Pancreas (tissue), 10 donors: Measurements from ENCODE around the gene HNMT. TPM values are rescaled to one million over a fixed set of nuclear protein-coding genes. Genes with fewer than 3 reads are reported as not detected.

ENCODE experiments used
- ATAC-seq, 4 donors: fragments of 200-7000 bp; cut with Tn5 transposase; one replicate each; pipeline versions ENCODE4 v1.8.0 to v1.9.1; 2020; ENCODE audit warnings: mild to moderate bottlenecking in 4 of 4, moderate library complexity in 4 of 4
- DNase-seq, 6 donors: peaks; one replicate each; pipeline ENCODE4 v3.0.0-alpha.2; 2020
- FAIRE-seq: peaks from 2 replicates; lab custom pipeline; 2012; peaks lifted over from hg19 to GRCh38; lab: Jason Lieb, UNC
- H3K27ac ChIP-seq, 4 donors: fragments of 200-600 bp; sonication (generic); 1 replicate in 3 of 4; 2 replicates in 1 of 4; pipeline versions ENCODE4 v1.5.0 to v1.8.0; 2020
- H3K27me3 ChIP-seq, 4 donors: fragments of 200-600 bp; one replicate each; pipeline ENCODE4 v1.8.0; 2021
- H3K36me3 ChIP-seq, 3 donors: fragments of 200-600 bp; sonication (generic) in 1 of 3; one replicate each; pipeline versions ENCODE4 v1.5.0 to v1.8.0; 2020 to 2021
- H3K4me1 ChIP-seq, 3 donors: fragments of 200-600 bp; one replicate each; pipeline ENCODE4 v1.8.0; 2021
- H3K4me3 ChIP-seq, 4 donors: fragments of 200-600 bp; sonication (generic) in 2 of 4; one replicate each; pipeline versions ENCODE4 v1.5.0 to v1.8.0; 2020 to 2021
- H3K9me3 ChIP-seq, 4 donors: fragments of 200-600 bp; one replicate each; pipeline ENCODE4 v1.8.0; 2021
- WGBS, 2 donors: extraction: QIAGEN DNeasy Blood & Tissue Kit; methylation state at CpG; one replicate each; pipeline ENCODE4 v1.1.7; 2013; 5-methylcytosine and 5-hydroxymethylcytosine counted together
- intact Hi-C, 3 donors: fragments of 100-400 bp; cut with DNase I; formaldehyde crosslinking; loops; one replicate each; pipeline versions ENCODE4 v1.11.1 to v1.14.2; 2022
- polyA plus RNA-seq, 2 donors: library from polyadenylated mRNA; stranded (reverse); fragments of 200-250 nt; gene quantifications; one replicate each; pipeline ENCODE4 v1.2.3, GENCODE V29; 2013
- total RNA-seq, 6 donors: library from RNA; stranded (reverse); fragmentation: NEBNext Ultra II Directional in 4 of 6; extraction: Animal tissue kit (Norgen Biotek cat#: 25700) in 4 of 6; gene quantifications; one replicate each; pipeline versions ENCODE4 v1.2.1 to v1.2.4, GENCODE V29; 2021 to 2023
- TF ChIP-seq, protein P1 (sequence below), 4 donors: fragments of 200-600 bp; sonication (generic) in 3 of 4; IDR thresholded peaks; one replicate each; pipeline versions ENCODE4 v1.5.0 to v1.8.0; 2021; ENCODE audit warnings: antibody characterized with exemption in 4 of 4
- donor health status: healthy with polysubstance abuse.
- donor health status: DM: no; HTN: no; CAD: no; lungs with moderate emphysema.
- donor health status: DM: no; HTN: no; CAD: no.
- donor health status: control.
- donor health status: control.
- donor health status: Bipolar disorder and iron deficiency.
- donor health status: DM: yes; HTN: yes; CAD: no.
- donor health status: DM: no; HTN: no; CAD: no.
- donor health status: DM: no; HTN: no; CAD: no.
- donor health status: DM: yes; HTN: yes; CAD: no.

The HNMT gene
- total and polyA plus RNA-seq, 8 donors = 14.8 to 44.6 (median 25.1) TPM

- Histone ChIP-seq H3K4me3 (no peak overlapping the region), H3K36me3 (peaks cover 0 to 16% (median 5%) of the 10 kb centered on the region in 3 donors), H3K9me3 (no peaks in the 10 kb centered on the region), H3K27ac (no peak overlapping the region), H3K4me1 (no peaks in the 10 kb centered on the region), H3K27me3 (no peaks in the 10 kb centered on the region)
- FAIRE-seq (no peak), ATAC-seq (no peak), DNase-seq (no peak)
- WGBS, 2 donors = 66 to 74% methylated on average over 1 of the region's 1 CpG
- TF ChIP-seq, protein P1, sequence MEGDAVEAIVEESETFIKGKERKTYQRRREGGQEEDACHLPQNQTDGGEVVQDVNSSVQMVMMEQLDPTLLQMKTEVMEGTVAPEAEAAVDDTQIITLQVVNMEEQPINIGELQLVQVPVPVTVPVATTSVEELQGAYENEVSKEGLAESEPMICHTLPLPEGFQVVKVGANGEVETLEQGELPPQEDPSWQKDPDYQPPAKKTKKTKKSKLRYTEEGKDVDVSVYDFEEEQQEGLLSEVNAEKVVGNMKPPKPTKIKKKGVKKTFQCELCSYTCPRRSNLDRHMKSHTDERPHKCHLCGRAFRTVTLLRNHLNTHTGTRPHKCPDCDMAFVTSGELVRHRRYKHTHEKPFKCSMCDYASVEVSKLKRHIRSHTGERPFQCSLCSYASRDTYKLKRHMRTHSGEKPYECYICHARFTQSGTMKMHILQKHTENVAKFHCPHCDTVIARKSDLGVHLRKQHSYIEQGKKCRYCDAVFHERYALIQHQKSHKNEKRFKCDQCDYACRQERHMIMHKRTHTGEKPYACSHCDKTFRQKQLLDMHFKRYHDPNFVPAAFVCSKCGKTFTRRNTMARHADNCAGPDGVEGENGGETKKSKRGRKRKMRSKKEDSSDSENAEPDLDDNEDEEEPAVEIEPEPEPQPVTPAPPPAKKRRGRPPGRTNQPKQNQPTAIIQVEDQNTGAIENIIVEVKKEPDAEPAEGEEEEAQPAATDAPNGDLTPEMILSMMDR (IDR thresholded peaks at IDR 0.05) = no peak
- intact Hi-C loops = no loop called here
Observed at GRCh38 chr2:138003411-138003810, 39.1 kb downstream of the HNMT start.

DNA sequence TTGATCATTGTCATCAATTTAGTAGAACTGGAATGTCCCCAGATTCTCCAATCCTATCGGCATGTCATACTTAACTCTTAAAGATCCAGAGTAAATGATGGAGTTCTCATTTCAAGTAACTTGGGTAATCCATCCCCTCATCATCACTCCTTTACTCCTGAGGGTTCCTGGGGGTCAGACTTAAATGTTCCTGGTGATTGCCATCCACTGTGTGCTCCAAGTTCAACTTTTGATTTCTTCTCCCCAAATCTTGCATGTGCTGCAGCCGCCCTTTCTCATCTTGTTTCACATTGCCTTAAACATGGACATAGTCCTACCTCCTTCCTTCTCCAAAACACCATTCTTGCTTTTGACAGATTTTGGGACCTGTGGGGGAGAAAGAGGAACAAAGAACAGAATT is 43.2 kb downstream of the HNMT start:
- Histone ChIP-seq H3K27me3 (no peaks in the 10 kb centered on the region), H3K4me3 (no peak overlapping the region), H3K27ac (no peak overlapping the region), H3K9me3 (no peaks in the 10 kb centered on the region), H3K4me1 (no peaks in the 10 kb centered on the region), H3K36me3 (peaks cover 0 to 16% (median 3%) of the 10 kb centered on the region in 3 donors)
- WGBS, 2 donors = 90 to 93% methylated on average over 2 of the region's 2 CpGs
- DNase-seq = no peak
- FAIRE-seq = no peak
- TF ChIP-seq, protein P1 (IDR thresholded peaks at IDR 0.05) = no peak
- intact Hi-C loops = no loop called here
- ATAC-seq = no peak

GRCh38 chr2:138009622-138010021 is 45.3 kb downstream of the HNMT start:
- Histone ChIP-seq H3K4me3 (no peak overlapping the region), H3K27ac (no peak overlapping the region), H3K9me3 (no peaks in the 10 kb centered on the region), H3K36me3 (peaks cover 0 to 16% (median 0%) of the 10 kb centered on the region in 3 donors), H3K27me3 (no peaks in the 10 kb centered on the region), H3K4me1 (no peaks in the 10 kb centered on the region)
- no peak for FAIRE-seq
- DNase-seq = no peak
- intact Hi-C loops = no loop called here
- TF ChIP-seq, protein P1 (IDR thresholded peaks at IDR 0.05) = no peak
- WGBS, 2 donors = 84 to 91% methylated on average over 1 of the region's 1 CpG
- ATAC-seq = no peak

- no peak for ATAC-seq
- intact Hi-C loops = no loop called here
- H3K27me3 ChIP-seq = no peaks in the 10 kb centered on the region
- DNase-seq = no peak
- H3K4me1 ChIP-seq = no peaks in the 10 kb centered on the region
- H3K4me3 ChIP-seq = no peak overlapping the region
- peaks cover 0 to 20% (median 0%) of the 10 kb centered on the region in 3 donors for H3K36me3 ChIP-seq
- no peaks in the 10 kb centered on the region for H3K9me3 ChIP-seq
- no peak for FAIRE-seq
- TF ChIP-seq, protein P1 (IDR thresholded peaks at IDR 0.05) = no peak
- 87 to 88% methylated on average over 4 of the region's 4 CpGs for WGBS, 2 donors
- H3K27ac ChIP-seq = no peak overlapping the region
Observed at GRCh38 chr2:138010890-138011289, 46.6 kb downstream of the HNMT start.

DNA sequence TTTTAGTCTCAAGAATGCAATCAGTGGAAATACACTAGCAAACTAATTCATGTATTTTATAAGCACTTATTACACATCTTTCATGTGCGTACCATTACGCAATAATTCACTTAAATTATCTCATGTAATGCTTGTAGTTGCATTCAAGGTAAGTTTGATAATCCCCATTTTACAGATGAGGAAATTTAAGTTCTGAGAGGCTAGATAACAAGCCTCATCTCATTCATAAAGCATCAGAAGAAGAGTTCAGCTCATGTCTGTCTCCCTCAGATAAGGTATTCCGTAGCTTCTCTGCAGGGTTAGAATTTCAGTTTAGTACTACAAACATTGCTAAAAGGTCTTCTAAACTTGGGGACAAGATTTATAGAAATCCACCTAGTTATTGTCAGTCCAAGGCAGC is 47.8 kb downstream of the HNMT start:
- FAIRE-seq (no peak), DNase-seq (no peak), ATAC-seq (no peak)
- H3K27me3 ChIP-seq = no peaks in the 10 kb centered on the region
- 96 to 100% methylated on average over 3 of the region's 3 CpGs for WGBS, 2 donors
- peaks cover 0 to 8% (median 0%) of the 10 kb centered on the region in 3 donors for H3K36me3 ChIP-seq
- H3K4me3 ChIP-seq = no peak overlapping the region
- H3K27ac ChIP-seq = no peak overlapping the region
- H3K4me1 ChIP-seq = no peaks in the 10 kb centered on the region
- TF ChIP-seq, protein P1 (IDR thresholded peaks at IDR 0.05) = no peak
- no peaks in the 10 kb centered on the region for H3K9me3 ChIP-seq
- intact Hi-C loops = no loop called here
